GM23338 (cell line): Measurements from ENCODE around the gene ZNF747. TPM values are rescaled to one million over a fixed set of nuclear protein-coding genes. Genes with fewer than 3 reads are reported as not detected.

Source experiments
- ATAC-seq: fragments of 200-7000 bp; cut with Tn5 transposase; 3 replicates; pipeline ENCODE4 v1.9.1; 2020
- DNase-seq: peaks from one replicate; pipeline ENCODE4 v3.0.0-alpha.2; 2015; ENCODE audit warnings: low spot score
- H2AFZ ChIP-seq: fragments of 200-600 bp; sonication (generic); 2 replicates; pipeline ENCODE4 v1.8.0; 2016; ENCODE audit warnings: antibody characterized with exemption, mild to moderate bottlenecking, moderate library complexity
- H3F3A ChIP-seq: fragments of 200-600 bp; sonication (generic); replicated peaks from 2 replicates; pipeline ENCODE4 v1.8.0; 2017; ENCODE audit warnings: antibody characterized with exemption, mixed run types, low read depth
- H3K27ac ChIP-seq: fragments of 200-600 bp; sonication (generic); 2 replicates; pipeline ENCODE4 v1.6.1; 2016; ENCODE audit warnings: low read depth
- H3K27me3 ChIP-seq: fragments of 200-600 bp; sonication (generic); 2 replicates; pipeline ENCODE4 v1.8.0; 2016; ENCODE audit warnings: mild to moderate bottlenecking, mixed run types, moderate library complexity; ENCODE audit not compliant: insufficient read depth
- H3K36me3 ChIP-seq: fragments of 200-600 bp; sonication (generic); 2 replicates; pipeline ENCODE4 v1.8.0; 2016; ENCODE audit warnings: mild to moderate bottlenecking; ENCODE audit not compliant: insufficient read depth
- H3K4me1 ChIP-seq: fragments of 200-600 bp; sonication (generic); 2 replicates; pipeline ENCODE4 v1.8.0; 2016; ENCODE audit warnings: mild to moderate bottlenecking, moderate library complexity; ENCODE audit not compliant: insufficient read depth
- H3K4me2 ChIP-seq: fragments of 200-600 bp; sonication (generic); 2 replicates; pipeline ENCODE4 v1.7.1; 2017; ENCODE audit warnings: mixed run types
- H3K4me3 ChIP-seq: fragments of 200-600 bp; sonication (generic); 2 replicates; pipeline ENCODE4 v1.6.1; 2016; ENCODE audit warnings: mixed run types
- H3K79me2 ChIP-seq: fragments of 200-600 bp; sonication (generic); replicated peaks from 2 replicates; pipeline ENCODE4 v1.8.0; 2017; ENCODE audit warnings: mild to moderate bottlenecking; ENCODE audit not compliant: insufficient read depth
- H3K9me2 ChIP-seq: fragments of 200-600 bp; sonication (generic); 2 replicates; pipeline ENCODE4 v1.8.0; 2017; ENCODE audit not compliant: insufficient read depth
- H4K20me1 ChIP-seq: fragments of 200-600 bp; sonication (generic); replicated peaks from 2 replicates; pipeline ENCODE4 v1.8.0; 2017; ENCODE audit warnings: mild to moderate bottlenecking; ENCODE audit not compliant: insufficient read depth
- H3K27ac Mint-ChIP-seq: 2 replicates; pipeline ENCODE4 v1.8.0; 2020; ENCODE audit warnings: inconsistent platforms, mild to moderate bottlenecking, moderate library complexity, mixed read lengths
- H3K27me3 Mint-ChIP-seq: 3 replicates; pipeline ENCODE4 v1.8.0; 2022; ENCODE audit warnings: low read depth, mild to moderate bottlenecking, moderate library complexity, mixed read lengths, inconsistent platforms; ENCODE audit not compliant: insufficient read depth, poor library complexity
- H3K36me3 Mint-ChIP-seq: 3 replicates; pipeline ENCODE4 v1.8.0; 2021; ENCODE audit warnings: low read depth, mild to moderate bottlenecking, inconsistent platforms, moderate library complexity, mixed read lengths
- H3K4me1 Mint-ChIP-seq: 3 replicates; pipeline ENCODE4 v1.8.0; 2020; ENCODE audit warnings: mild to moderate bottlenecking, inconsistent platforms, mixed read lengths
- H3K4me3 Mint-ChIP-seq: 3 replicates; pipeline ENCODE4 v1.8.0; 2021; ENCODE audit warnings: moderate library complexity, mild to moderate bottlenecking, inconsistent platforms, mixed read lengths
- H3K9me3 Mint-ChIP-seq: 3 replicates; pipeline ENCODE4 v1.8.0; 2020; ENCODE audit warnings: moderate library complexity, mild to moderate bottlenecking, inconsistent platforms, mixed read lengths
- ETS1 ChIP-seq: IDR thresholded peaks from 2 replicates; pipeline ENCODE4 v1.6.1; 2016; ENCODE audit warnings: antibody characterized with exemption
- NANOG ChIP-seq: IDR thresholded peaks from 2 replicates; pipeline ENCODE4 v1.6.1; 2016; ENCODE audit warnings: antibody characterized with exemption, borderline replicate concordance
- POLR2AphosphoS5 ChIP-seq: IDR thresholded peaks from 2 replicates; pipeline ENCODE4 v1.6.1; 2016; ENCODE audit warnings: antibody characterized with exemption, low read depth
- ZNF114 ChIP-seq: fragments of 250-450 bp; sonication (Bioruptor Pico); IDR thresholded peaks from 2 replicates; pipeline ENCODE4 v1.5.0; 2020; ENCODE audit warnings: mild to moderate bottlenecking, moderate library complexity
- polyA plus RNA-seq: library from polyadenylated mRNA; unstranded; fragments of >200 nt; fragmentation: Nextera tagmentation; extraction: Ambion mirVana; gene quantifications from 2 replicates; pipeline ENCODE4 v1.2.1, GENCODE V29; 2016
- total RNA-seq: library from RNA; depleted of rRNA; stranded (reverse); fragments of >200 nt; shearing (Covaris generic); gene quantifications from 2 replicates; pipeline ENCODE4 v1.2.3, GENCODE V29; 2014
- TF ChIP-seq, protein P1 (sequence below), 2 experiments: fragments of 200-600 bp in 1 of 2; sonication (generic) in 1 of 2; conservative IDR thresholded peaks; 2 replicates each; pipeline versions ENCODE4 v1.5.1 to v1.6.1; 2016 to 2017; ENCODE audit warnings: antibody characterized with exemption in 2 of 2, low read depth in 2 of 2, mild to moderate bottlenecking in 2 of 2, moderate library complexity in 1 of 2
- TF ChIP-seq, protein P2 (sequence below): fragments of 250-450 bp; sonication (Bioruptor Pico); IDR thresholded peaks from 2 replicates; pipeline ENCODE4 v1.5.0; 2020; ENCODE audit warnings: mild to moderate bottlenecking, moderate library complexity

The ZNF747 gene
- total and polyA plus RNA-seq, 2 experiments from 2014 or later: 4.2 to 12.6 TPM

DNA sequence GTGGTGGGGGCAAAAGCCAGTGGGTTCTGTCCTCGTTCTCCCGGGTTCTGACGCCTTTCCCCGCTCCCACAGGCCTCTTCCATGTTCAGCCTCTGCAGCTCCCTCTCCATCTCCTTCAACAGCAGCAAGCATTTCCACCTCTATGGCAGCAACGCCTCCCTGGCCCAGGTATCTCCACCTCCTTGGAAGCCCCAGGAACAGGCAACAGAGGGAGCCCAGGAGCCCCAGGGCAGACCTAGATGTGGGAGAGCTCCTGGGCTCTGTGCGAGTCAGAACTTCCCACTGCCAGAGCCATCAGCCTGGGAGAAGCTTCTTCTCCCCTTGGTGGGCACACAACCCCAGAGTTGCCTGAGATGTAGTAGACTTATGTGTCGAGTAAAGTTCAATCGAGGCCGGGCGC, 16.1 kb downstream of the ZNF747 start:
- H3K27me3 Mint-ChIP-seq: peaks cover 12% of the 10 kb centered on the region
- Histone ChIP-seq H3K4me2 (no peak overlapping the region), H3K36me3 (no peaks in the 10 kb centered on the region), H4K20me1 (no peaks in the 10 kb centered on the region), H3F3A (no peaks in the 10 kb centered on the region), H3K9me2 (no peaks in the 10 kb centered on the region), H2AFZ (no peak overlapping the region), H3K27ac (no peak overlapping the region), H3K4me3 (no peak overlapping the region), H3K79me2 (no peaks in the 10 kb centered on the region), H3K4me1 (no peaks in the 10 kb centered on the region), H3K27me3 (no peaks in the 10 kb centered on the region)
- ATAC-seq (peak; percentile 51; the same call in 2 of the 3 replicates), DNase-seq (no peak)
- no peaks in the 10 kb centered on the region; the same call in 2 of the 3 replicates for H3K9me3 Mint-ChIP-seq
- H3K36me3 Mint-ChIP-seq: no peaks in the 10 kb centered on the region
- no peaks in the 10 kb centered on the region; the same call in 2 of the 3 replicates for H3K4me1 Mint-ChIP-seq
- H3K4me3 Mint-ChIP-seq: no peak overlapping the region
- TF ChIP-seq ZNF114 (CRISPR knock-in tag) (no peak), NANOG (no peak), POLR2AphosphoS5 (no peak), ETS1 (no peak)
- TF ChIP-seq, protein P1, sequence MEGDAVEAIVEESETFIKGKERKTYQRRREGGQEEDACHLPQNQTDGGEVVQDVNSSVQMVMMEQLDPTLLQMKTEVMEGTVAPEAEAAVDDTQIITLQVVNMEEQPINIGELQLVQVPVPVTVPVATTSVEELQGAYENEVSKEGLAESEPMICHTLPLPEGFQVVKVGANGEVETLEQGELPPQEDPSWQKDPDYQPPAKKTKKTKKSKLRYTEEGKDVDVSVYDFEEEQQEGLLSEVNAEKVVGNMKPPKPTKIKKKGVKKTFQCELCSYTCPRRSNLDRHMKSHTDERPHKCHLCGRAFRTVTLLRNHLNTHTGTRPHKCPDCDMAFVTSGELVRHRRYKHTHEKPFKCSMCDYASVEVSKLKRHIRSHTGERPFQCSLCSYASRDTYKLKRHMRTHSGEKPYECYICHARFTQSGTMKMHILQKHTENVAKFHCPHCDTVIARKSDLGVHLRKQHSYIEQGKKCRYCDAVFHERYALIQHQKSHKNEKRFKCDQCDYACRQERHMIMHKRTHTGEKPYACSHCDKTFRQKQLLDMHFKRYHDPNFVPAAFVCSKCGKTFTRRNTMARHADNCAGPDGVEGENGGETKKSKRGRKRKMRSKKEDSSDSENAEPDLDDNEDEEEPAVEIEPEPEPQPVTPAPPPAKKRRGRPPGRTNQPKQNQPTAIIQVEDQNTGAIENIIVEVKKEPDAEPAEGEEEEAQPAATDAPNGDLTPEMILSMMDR (conservative IDR thresholded peaks at IDR 0.05; ENCODE audit: low read depth in 2 of 2): 0 out of 4 replicates have a peak, but pooled peaks of 1 of the 2 experiments have one; percentile 3
- TF ChIP-seq, protein P2, sequence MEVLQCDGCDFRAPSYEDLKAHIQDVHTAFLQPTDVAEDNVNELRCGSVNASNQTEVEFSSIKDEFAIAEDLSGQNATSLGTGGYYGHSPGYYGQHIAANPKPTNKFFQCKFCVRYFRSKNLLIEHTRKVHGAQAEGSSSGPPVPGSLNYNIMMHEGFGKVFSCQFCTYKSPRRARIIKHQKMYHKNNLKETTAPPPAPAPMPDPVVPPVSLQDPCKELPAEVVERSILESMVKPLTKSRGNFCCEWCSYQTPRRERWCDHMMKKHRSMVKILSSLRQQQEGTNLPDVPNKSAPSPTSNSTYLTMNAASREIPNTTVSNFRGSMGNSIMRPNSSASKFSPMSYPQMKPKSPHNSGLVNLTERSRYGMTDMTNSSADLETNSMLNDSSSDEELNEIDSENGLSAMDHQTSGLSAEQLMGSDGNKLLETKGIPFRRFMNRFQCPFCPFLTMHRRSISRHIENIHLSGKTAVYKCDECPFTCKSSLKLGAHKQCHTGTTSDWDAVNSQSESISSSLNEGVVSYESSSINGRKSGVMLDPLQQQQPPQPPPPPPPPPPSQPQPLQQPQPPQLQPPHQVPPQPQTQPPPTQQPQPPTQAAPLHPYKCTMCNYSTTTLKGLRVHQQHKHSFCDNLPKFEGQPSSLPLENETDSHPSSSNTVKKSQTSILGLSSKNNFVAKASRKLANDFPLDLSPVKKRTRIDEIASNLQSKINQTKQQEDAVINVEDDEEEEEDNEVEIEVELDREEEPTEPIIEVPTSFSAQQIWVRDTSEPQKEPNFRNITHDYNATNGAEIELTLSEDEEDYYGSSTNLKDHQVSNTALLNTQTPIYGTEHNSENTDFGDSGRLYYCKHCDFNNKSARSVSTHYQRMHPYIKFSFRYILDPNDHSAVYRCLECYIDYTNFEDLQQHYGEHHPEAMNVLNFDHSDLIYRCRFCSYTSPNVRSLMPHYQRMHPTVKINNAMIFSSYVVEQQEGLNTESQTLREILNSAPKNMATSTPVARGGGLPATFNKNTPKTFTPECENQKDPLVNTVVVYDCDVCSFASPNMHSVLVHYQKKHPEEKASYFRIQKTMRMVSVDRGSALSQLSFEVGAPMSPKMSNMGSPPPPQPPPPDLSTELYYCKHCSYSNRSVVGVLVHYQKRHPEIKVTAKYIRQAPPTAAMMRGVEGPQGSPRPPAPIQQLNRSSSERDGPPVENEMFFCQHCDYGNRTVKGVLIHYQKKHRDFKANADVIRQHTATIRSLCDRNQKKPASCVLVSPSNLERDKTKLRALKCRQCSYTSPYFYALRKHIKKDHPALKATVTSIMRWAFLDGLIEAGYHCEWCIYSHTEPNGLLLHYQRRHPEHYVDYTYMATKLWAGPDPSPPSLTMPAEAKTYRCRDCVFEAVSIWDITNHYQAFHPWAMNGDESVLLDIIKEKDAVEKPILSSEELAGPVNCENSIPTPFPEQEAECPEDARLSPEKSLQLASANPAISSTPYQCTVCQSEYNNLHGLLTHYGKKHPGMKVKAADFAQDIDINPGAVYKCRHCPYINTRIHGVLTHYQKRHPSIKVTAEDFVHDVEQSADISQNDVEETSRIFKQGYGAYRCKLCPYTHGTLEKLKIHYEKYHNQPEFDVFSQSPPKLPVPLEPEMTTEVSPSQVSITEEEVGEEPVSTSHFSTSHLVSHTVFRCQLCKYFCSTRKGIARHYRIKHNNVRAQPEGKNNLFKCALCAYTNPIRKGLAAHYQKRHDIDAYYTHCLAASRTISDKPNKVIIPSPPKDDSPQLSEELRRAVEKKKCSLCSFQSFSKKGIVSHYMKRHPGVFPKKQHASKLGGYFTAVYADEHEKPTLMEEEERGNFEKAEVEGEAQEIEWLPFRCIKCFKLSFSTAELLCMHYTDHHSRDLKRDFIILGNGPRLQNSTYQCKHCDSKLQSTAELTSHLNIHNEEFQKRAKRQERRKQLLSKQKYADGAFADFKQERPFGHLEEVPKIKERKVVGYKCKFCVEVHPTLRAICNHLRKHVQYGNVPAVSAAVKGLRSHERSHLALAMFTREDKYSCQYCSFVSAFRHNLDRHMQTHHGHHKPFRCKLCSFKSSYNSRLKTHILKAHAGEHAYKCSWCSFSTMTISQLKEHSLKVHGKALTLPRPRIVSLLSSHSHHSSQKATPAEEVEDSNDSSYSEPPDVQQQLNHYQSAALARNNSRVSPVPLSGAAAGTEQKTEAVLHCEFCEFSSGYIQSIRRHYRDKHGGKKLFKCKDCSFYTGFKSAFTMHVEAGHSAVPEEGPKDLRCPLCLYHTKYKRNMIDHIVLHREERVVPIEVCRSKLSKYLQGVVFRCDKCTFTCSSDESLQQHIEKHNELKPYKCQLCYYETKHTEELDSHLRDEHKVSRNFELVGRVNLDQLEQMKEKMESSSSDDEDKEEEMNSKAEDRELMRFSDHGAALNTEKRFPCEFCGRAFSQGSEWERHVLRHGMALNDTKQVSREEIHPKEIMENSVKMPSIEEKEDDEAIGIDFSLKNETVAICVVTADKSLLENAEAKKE: no peak
- no peak overlapping the region for H3K27ac Mint-ChIP-seq
